ENCODE data around the gene BARHL1.

- TF ChIP-seq BCL11A (tag by site-specific recombination; IDR thresholded peaks at IDR 0.05; ENCODE audit: low read depth) (no peak), ZNF530 (tag by site-specific recombination; IDR thresholded peaks at IDR 0.05; ENCODE audit: low read depth) (no peak), SP3 (tag by site-specific recombination; IDR thresholded peaks at IDR 0.05) (no peak), CTCF (tag by site-specific recombination; IDR thresholded peaks at IDR 0.05) (no peak)
These were observed 36.8 kb upstream of the BARHL1 start for GRCh38 chr9:132545578-132545977.
